CD4-positive, alpha-beta memory T cell (primary cell): ENCODE measurements around the gene ATP1A2. TPM values are rescaled to one million over a fixed set of nuclear protein-coding genes. Genes with fewer than 3 reads are reported as not detected.

Experiments
- CTCF ChIA-PET: fragments of 350-600 bp; sonication (Branson Sonifier 250); formaldehyde crosslinking; loops from one replicate; lab custom pipeline; 2021; ENCODE audit warnings: inconsistent platforms; ENCODE audit not compliant: partially characterized antibody; lab: Charles Lee
- POLR2A ChIA-PET: fragments of 350-600 bp; sonication (Branson Sonifier 250); formaldehyde crosslinking; loops from one replicate; lab custom pipeline; 2021; ENCODE audit not compliant: partially characterized antibody; lab: Charles Lee
- DNase-seq, 5 donors: peaks; one replicate each; pipeline versions ENCODE4 v3.0.0 to v3.0.0-alpha.2; 2020 to 2022; ENCODE audit warnings: mixed read lengths in 1 of 5
- H3K27ac ChIP-seq: one replicate; pipeline ENCODE4 v1.7.0; 2013; ENCODE audit warnings: low read depth, low read length
- H3K27me3 ChIP-seq: 2 replicates; pipeline ENCODE4 v1.7.0; 2013; ENCODE audit warnings: mild to moderate bottlenecking, low read length, moderate library complexity; ENCODE audit not compliant: insufficient read depth
- H3K36me3 ChIP-seq: 2 replicates; pipeline ENCODE4 v1.7.0; 2013; ENCODE audit warnings: mild to moderate bottlenecking, low read length, moderate library complexity; ENCODE audit not compliant: insufficient read depth
- H3K4me1 ChIP-seq: 2 replicates; pipeline ENCODE4 v1.7.0; 2013; ENCODE audit warnings: mild to moderate bottlenecking, low read length, moderate library complexity; ENCODE audit not compliant: insufficient read depth
- H3K4me3 ChIP-seq, 2 donors: one replicate each; pipeline ENCODE4 v1.7.0; 2013; ENCODE audit warnings: low read length in 2 of 2, mild to moderate bottlenecking in 1 of 2
- H3K9me3 ChIP-seq, 2 donors: one replicate each; pipeline ENCODE4 v1.7.0; 2013; ENCODE audit warnings: low read length in 2 of 2, control low read depth in 1 of 2; ENCODE audit not compliant: control insufficient read depth in 1 of 2
- H3K27ac Mint-ChIP-seq, 7 donors: one replicate each; pipeline ENCODE4 v1.8.0; 2020 to 2021; ENCODE audit warnings: mixed read lengths in 7 of 7, mild to moderate bottlenecking in 6 of 7, inconsistent platforms in 3 of 7, moderate library complexity in 3 of 7
- H3K27me3 Mint-ChIP-seq, 2 donors: one replicate each; pipeline ENCODE4 v1.8.0; 2020 to 2021; ENCODE audit warnings: mixed read lengths in 2 of 2
- H3K36me3 Mint-ChIP-seq, 2 donors: one replicate each; pipeline ENCODE4 v1.8.0; 2020 to 2021; ENCODE audit warnings: mixed read lengths in 2 of 2, inconsistent platforms in 1 of 2, mild to moderate bottlenecking in 1 of 2
- H3K4me1 Mint-ChIP-seq, 4 donors: one replicate each; pipeline ENCODE4 v1.8.0; 2020 to 2021; ENCODE audit warnings: mixed read lengths in 4 of 4, mild to moderate bottlenecking in 1 of 4
- H3K4me3 Mint-ChIP-seq, 8 donors: one replicate each; pipeline ENCODE4 v1.8.0; 2020 to 2021; ENCODE audit warnings: mixed read lengths in 8 of 8, mild to moderate bottlenecking in 7 of 8, moderate library complexity in 6 of 8, inconsistent platforms in 3 of 8
- H3K9me3 Mint-ChIP-seq, 8 donors: one replicate each; pipeline ENCODE4 v1.8.0; 2020 to 2021; ENCODE audit warnings: mixed read lengths in 8 of 8, mild to moderate bottlenecking in 5 of 8, inconsistent platforms in 3 of 8, moderate library complexity in 1 of 8
- intact Hi-C: fragments of 100-400 bp; cut with micrococcal nuclease; formaldehyde crosslinking; loops from one replicate; pipeline ENCODE4 v1.15.1; 2023
- polyA plus RNA-seq, 2 donors: library from polyadenylated mRNA; unstranded; fragments of 300-500 nt; fragmentation: Illumina TruSeq; gene quantifications; one replicate each; pipeline ENCODE4 v1.2.3, GENCODE V29; 2021
- total RNA-seq, 2 experiments: library from RNA; stranded (reverse); gene quantifications; one replicate each; pipeline ENCODE4 v1.2.3, GENCODE V29; 2021

ATP1A2 gene
- total and polyA plus RNA-seq, 4 experiments from 2014 or later: not detected

GRCh38 chr1:160096274-160097116 lies 19.1 kb upstream of the ATP1A2 start:
- Mint-ChIP-seq H3K27me3 (peaks cover 0 to 2% of the 10 kb centered on the region in 2 donors), H3K9me3 (no peaks in the 10 kb centered on the region), H3K36me3 (peaks cover 6 to 41% of the 10 kb centered on the region in 2 donors), H3K27ac (peak overlapping the region in 6 of 7 donors; percentile 33 to 97 (median 90)), H3K4me3 (peak overlapping the region; percentile 85 to 92 (median 89)), H3K4me1 (peaks cover 24 to 66% (median 44%) of the 10 kb centered on the region in 4 donors)
- no peaks in the 10 kb centered on the region for H3K27me3 ChIP-seq
- intact Hi-C loops: loop anchor here (5.0 to 10.0 kb wide), 3 partner anchors 64 to 1058 kb away; partner anchors contain the start of genes PIGM, TAGLN2, UFC1 and USP21
- peaks cover 54% of the 10 kb centered on the region for H3K4me1 ChIP-seq
- H3K36me3 ChIP-seq: peaks cover 27% of the 10 kb centered on the region
- ChIA-PET POLR2A (interaction anchor here (1.3 to 4.8 kb wide), 2 partner anchors 10 to 165 kb away, joined by 3 to 51 read pairs; no protein-coding TSS in a partner anchor), CTCF (interaction anchor here (1.1 to 6.1 kb wide), 6 partner anchors 8 to 19 kb away, joined by 3 to 83 read pairs (median 3); partner anchors contain the start of gene KCNJ9)
- peak overlapping the region in 1 of 2 donors; percentile 84 for H3K4me3 ChIP-seq
- H3K9me3 ChIP-seq: no peaks in the 10 kb centered on the region
- no peak overlapping the region for H3K27ac ChIP-seq
- DNase-seq: no peak

GRCh38 chr1:160097151-160097910 lies 18.2 kb upstream of the ATP1A2 start:
- Mint-ChIP-seq H3K4me1 (peaks cover 26 to 71% (median 47%) of the 10 kb centered on the region in 4 donors), H3K9me3 (no peaks in the 10 kb centered on the region), H3K27me3 (peaks cover 0 to 2% of the 10 kb centered on the region in 2 donors), H3K4me3 (peak overlapping the region; percentile 85 to 92 (median 89)), H3K36me3 (peaks cover 0 to 38% of the 10 kb centered on the region in 2 donors), H3K27ac (peak overlapping the region; percentile 80 to 97 (median 93))
- Histone ChIP-seq H3K4me1 (peaks cover 59% of the 10 kb centered on the region), H3K27me3 (no peaks in the 10 kb centered on the region), H3K9me3 (no peaks in the 10 kb centered on the region), H3K36me3 (peaks cover 19% of the 10 kb centered on the region), H3K4me3 (peak overlapping the region; percentile 81 to 84), H3K27ac (peak overlapping the region; percentile 86)
- DNase-seq: peak in 1 of 5 donors; percentile 59
- CTCF ChIA-PET: interaction anchor here (1.4 to 6.1 kb wide), 4 partner anchors 11 to 19 kb away, joined by 3 to 83 read pairs (median 15); partner anchors contain the start of gene KCNJ9
- intact Hi-C loops: loop anchor here (5.0 to 10.0 kb wide), 3 partner anchors 65 to 1057 kb away; partner anchors contain the start of genes PIGM, TAGLN2, UFC1 and USP21
- POLR2A ChIA-PET: interaction anchor here (1.2 to 4.8 kb wide), 9 partner anchors 11 to 187 kb away, joined by 3 to 51 read pairs (median 13); partner anchors contain the start of genes DCAF8, PEX19, PIGM and TAGLN2

- Mint-ChIP-seq H3K27ac (peak within 1 kb of the TSS; percentile 93 to 98 (median 97)), H3K36me3 (peaks cover 0 to 34% of the 10 kb centered on the region in 2 donors), H3K27me3 (peaks cover 0 to 2% of the 10 kb centered on the region in 2 donors), H3K4me3 (peak within 1 kb of the TSS; percentile 85 to 92 (median 89)), H3K4me1 (peaks cover 26 to 67% (median 47%) of the 10 kb centered on the region in 4 donors), H3K9me3 (no peaks in the 10 kb centered on the region)
- Histone ChIP-seq H3K27ac (peak within 1 kb of the TSS; percentile 96), H3K4me1 (peaks cover 59% of the 10 kb centered on the region), H3K36me3 (peaks cover 14% of the 10 kb centered on the region), H3K27me3 (no peaks in the 10 kb centered on the region), H3K9me3 (no peaks in the 10 kb centered on the region), H3K4me3 (peak within 1 kb of the TSS; percentile 81 to 84)
- ChIA-PET CTCF (interaction anchor here (0.7 to 6.1 kb wide), 8 partner anchors 12 to 278 kb away, joined by 3 to 83 read pairs (median 6); partner anchors contain the start of gene KCNJ9), POLR2A (interaction anchor here (0.8 to 4.8 kb wide), 10 partner anchors 12 to 193 kb away, joined by 3 to 51 read pairs (median 12); partner anchors contain the start of genes DCAF8, PEX19, PIGM and TAGLN2)
- DNase-seq: peak; percentile 89 to 92 (median 91)
- intact Hi-C loops: loop anchor here (1.0 to 10.0 kb wide), 6 partner anchors 13 to 1293 kb away; partner anchors contain the start of genes PIGM, TAGLN2, UFC1 and USP21
Observed at GRCh38 chr1:160097911-160098851, 17.4 kb upstream of the ATP1A2 start, which contains the start of gene IGSF8. Gene IGSF8 (minus strand): TSS chr1:160098619. CDS start chr1:160098472, 147 bp downstream.

DNA sequence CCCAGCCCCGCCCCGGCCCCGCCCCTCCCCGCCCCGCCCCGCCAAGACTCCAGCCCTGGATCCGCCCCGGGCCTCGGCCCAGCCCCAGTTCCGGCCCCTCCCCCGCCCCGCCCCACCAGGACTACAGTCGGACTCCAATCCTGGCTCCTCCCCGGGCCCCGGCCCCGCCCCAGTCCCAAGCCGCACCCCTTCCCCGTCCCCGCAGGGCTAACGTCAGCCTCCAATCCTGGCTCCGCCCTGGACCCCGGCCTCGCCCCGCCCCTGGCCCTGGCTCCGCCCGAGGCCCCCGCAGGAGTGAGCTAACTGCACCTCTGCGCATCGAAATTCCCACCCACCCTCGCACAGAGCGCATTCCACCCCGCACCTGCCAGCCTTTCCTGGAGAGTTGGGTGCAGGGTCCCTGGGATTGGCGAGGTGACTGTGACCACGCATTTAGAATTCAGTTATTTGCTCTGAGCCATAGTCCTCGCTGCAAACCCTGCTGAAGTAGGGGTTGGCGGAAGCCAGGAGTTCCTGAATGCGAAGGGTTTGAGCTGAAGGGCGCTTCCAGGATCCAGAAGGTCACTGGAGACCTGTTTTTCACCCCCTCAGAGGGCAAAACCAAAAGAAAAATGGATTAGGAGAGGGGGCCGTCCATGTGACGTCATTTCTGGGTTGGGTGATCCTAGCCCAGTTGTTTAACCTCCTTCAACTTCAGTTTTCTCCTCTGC lies 16.6 kb upstream of the ATP1A2 start:
- POLR2A ChIA-PET: interaction anchor here (0.8 to 4.8 kb wide), 8 partner anchors 12 to 193 kb away, joined by 3 to 51 read pairs (median 13); partner anchors contain the start of genes DCAF8, PEX19, PIGM and TAGLN2
- H3K4me3 Mint-ChIP-seq: peak overlapping the region; percentile 78 to 87 (median 82)
- H3K27ac Mint-ChIP-seq: peak overlapping the region; percentile 93 to 98 (median 97)
- H3K9me3 Mint-ChIP-seq: no peaks in the 10 kb centered on the region
- peak; percentile 95 to 98 (median 95) for DNase-seq
- peaks cover 0 to 27% of the 10 kb centered on the region in 2 donors for H3K36me3 Mint-ChIP-seq
- H3K9me3 ChIP-seq: no peaks in the 10 kb centered on the region
- peaks cover 6% of the 10 kb centered on the region for H3K36me3 ChIP-seq
- no peaks in the 10 kb centered on the region for H3K27me3 ChIP-seq
- CTCF ChIA-PET: interaction anchor here (0.9 to 6.1 kb wide), 7 partner anchors 13 to 277 kb away, joined by 3 to 83 read pairs (median 7); partner anchors contain the start of gene KCNJ9
- peaks cover 24 to 63% (median 46%) of the 10 kb centered on the region in 4 donors for H3K4me1 Mint-ChIP-seq
- H3K27ac ChIP-seq: peak overlapping the region; percentile 96
- peaks cover 0 to 2% of the 10 kb centered on the region in 2 donors for H3K27me3 Mint-ChIP-seq
- intact Hi-C loops: loop anchor here (1.0 to 10.0 kb wide), 7 partner anchors 14 to 1292 kb away; partner anchors contain the start of genes DUSP23, PIGM, TAGLN2 and UFC1
- H3K4me1 ChIP-seq: peaks cover 55% of the 10 kb centered on the region
- H3K4me3 ChIP-seq: peak overlapping the region; percentile 74

DNA sequence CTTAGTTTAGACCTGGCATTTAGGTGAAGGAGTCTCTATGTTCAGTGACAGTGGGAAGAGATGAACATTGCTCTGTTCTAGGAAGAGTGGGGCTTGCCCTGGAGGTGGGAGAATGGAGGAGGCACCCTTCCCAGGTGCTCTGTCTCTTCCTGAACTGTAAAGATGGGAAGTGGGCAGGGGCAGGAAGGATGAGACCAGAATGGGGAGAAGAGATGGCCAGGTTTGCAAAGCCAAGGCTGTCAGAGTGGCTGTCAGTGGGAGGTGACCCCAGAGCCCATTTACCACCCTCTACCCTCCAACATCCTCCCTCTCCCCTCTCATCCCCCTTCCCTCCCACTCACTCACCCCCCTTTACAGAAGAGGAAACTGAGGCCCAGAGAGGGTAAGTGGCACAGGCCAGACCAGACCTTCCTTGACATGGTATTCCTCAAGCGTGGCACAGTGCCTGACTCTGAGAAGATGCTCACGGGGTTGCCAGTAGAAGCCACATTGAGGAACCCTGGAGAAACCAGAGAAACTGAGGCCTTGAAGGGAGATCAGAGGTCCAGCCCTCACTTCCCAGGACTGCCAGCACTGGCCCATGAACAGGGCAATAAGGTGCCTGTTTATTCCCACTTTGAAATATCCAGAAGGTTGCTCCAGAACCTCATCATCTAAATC lies 15.7 kb upstream of the ATP1A2 start:
- peaks cover 24 to 63% (median 43%) of the 10 kb centered on the region in 4 donors for H3K4me1 Mint-ChIP-seq
- no peaks in the 10 kb centered on the region for H3K9me3 ChIP-seq
- H3K36me3 Mint-ChIP-seq: peaks cover 0 to 19% of the 10 kb centered on the region in 2 donors
- intact Hi-C loops: loop anchor here (1.0 to 10.0 kb wide), 5 partner anchors 68 to 1291 kb away; partner anchors contain the start of genes DUSP23, PIGM, TAGLN2 and UFC1
- H3K4me3 Mint-ChIP-seq: peak overlapping the region in 7 of 8 donors; percentile 78 to 87 (median 82)
- H3K27ac Mint-ChIP-seq: peak overlapping the region; percentile 93 to 98 (median 97)
- POLR2A ChIA-PET: interaction anchor here (0.9 to 2.6 kb wide), 7 partner anchors 69 to 189 kb away, joined by 3 to 28 read pairs (median 13); partner anchors contain the start of genes DCAF8, PEX19 and PIGM
- H3K4me1 ChIP-seq: peaks cover 55% of the 10 kb centered on the region
- H3K4me3 ChIP-seq: no peak overlapping the region
- H3K9me3 Mint-ChIP-seq: no peaks in the 10 kb centered on the region
- H3K27me3 Mint-ChIP-seq: peaks cover 0 to 2% of the 10 kb centered on the region in 2 donors
- CTCF ChIA-PET: interaction anchor here (1.1 to 7.1 kb wide), 8 partner anchors 13 to 262 kb away, joined by 4 to 83 read pairs (median 32); partner anchors contain the start of genes DCAF8 and KCNJ9
- no peaks in the 10 kb centered on the region for H3K36me3 ChIP-seq
- no peak for DNase-seq
- peak overlapping the region; percentile 96 for H3K27ac ChIP-seq
- H3K27me3 ChIP-seq: no peaks in the 10 kb centered on the region
